IPS DF 4.7 (cell line): ENCODE measurements around the gene PLCH2.

ENCODE experiments used
- DNase-seq: peaks from one replicate; pipeline ENCODE4 v3.0.0-alpha.2; 2013; ENCODE audit warnings: low spot score; ENCODE audit errors: extremely low read depth

The PLCH2 gene

DNA sequence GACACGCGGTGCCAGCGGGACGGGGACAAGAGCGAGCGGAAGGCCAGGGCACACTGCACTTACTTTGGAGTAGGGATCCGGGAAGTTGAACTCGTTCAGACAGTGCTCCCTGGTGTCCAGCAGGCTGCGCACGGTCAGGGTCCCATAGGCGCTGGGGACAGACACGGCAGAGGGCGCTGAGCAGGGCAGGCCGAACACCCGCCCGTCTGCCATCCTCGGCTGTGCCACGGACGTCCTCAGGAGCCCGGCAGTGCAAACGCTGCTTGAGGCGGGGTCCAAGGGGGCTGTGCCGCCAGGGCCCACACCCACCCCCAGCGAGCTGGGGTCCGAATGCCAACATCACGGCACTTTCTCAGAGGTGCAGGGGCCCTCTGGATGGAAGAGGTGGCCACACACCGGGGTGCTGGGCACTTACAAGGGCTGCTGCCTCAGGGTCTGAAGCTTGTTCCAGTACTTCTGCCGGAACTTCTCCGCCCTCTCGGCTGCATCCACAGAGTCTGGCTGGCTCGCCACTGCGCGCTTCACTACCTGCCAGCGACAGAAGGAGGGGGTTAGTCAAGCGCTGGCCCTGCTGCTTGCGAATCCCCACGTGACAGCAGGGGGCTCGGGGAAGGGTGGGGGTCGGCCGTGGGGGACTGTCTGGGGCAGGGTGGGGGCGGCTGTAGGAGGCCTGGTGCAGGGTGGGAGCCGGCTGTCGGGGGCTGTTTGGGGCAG lies 38.0 kb downstream of the PLCH2 start:
- no peak for DNase-seq

DNA sequence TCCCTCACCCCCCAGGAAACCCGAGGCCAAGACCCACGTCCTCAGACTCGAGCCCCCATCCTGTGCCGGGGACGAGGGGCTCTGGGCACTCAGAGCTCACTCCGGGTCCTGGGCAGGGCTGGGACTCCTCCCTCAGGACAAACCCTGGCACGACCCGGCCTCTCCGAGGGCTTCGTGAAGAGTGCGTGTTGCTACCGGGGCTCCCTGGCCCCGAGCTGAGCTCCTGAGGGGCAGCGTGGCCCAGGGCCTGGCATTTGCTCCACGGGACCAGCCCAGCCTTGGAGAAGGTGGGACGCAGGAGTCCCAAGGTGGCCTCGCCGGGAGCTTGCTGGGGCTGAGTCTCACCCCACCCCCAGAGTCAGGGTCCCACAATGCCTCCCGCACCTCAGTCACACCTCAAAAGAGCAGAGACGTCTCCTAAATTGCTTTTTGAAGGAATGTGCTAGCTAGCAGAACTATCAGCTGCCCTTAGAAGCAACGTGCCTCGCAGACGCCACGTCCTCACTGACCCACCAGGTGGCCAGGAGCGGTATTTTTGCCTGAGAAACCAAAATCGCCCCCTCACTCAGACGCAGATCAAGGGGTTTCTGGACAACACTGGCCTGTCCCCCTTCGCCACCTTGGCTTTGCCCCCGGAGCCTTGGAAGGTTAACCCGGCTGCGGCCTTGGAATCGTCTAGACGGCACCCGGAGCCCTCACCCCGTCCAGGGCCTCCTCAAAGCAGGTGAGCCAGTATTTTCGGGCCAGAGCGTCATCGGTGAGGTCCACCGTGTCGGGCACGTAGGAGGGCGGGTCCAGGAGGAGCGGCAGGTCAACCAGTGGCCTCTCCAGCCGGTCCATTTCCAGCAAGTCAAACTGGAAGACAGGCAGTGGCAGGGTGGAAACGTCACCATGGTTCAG lies 39.0 kb downstream of the PLCH2 start:
- no peak for DNase-seq

DNA sequence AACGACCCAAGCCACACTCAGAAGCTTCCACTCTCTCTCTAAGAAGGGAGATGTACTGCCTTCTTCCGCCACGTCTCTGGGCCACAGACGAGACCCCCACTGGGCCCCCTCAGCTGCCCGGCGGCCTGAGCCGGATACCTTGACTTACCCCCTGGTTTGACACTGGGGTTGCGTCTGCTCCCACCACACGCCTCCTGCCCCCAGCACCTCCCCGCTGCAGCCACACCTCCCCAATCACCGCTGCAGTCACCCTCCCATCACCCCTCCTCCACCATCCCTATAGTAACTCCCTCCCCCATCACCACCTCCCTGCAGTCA lies 39.6 kb downstream of the PLCH2 start:
- no peak for DNase-seq

DNA sequence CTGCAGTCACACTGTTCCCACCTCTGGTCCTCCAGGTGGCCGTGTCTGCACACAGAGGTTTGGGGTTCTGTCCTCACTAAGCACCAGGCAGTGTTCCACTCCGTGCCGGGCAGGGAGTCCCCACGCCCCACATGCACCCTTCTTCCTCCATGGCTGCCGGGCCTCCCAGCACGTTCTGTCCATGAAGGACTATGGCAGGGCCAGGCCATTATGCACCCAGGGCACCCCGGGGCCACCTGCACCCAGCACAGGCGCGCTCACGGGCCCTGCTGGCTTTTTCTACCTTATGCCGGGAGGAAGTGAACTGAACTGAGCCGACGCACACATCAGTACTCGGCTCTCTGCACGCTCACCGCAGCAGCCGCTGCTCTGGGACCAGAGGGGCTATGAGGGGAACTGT lies 40.0 kb downstream of the PLCH2 start:
- no peak for DNase-seq

DNA sequence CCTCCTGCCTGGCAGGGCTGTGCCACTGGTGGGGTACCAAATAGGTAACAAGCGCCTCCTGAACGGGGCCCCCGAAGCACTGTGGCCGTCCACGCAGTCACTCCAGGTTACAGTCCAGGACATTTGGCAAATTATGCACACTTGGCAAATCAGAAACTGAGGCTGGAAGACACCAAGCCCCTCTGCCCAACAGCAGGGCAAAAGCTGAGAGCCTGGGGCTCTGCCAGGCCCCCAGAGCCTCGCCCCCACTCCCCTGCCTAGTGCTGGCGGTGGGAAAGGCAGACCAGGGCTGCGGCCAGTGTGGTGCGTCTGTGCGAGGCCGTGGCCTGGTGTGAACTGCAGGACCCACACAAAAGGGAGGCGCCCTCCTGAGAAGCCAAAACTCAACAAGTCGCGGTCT lies 40.9 kb downstream of the PLCH2 start:
- DNase-seq: no peak

DNA sequence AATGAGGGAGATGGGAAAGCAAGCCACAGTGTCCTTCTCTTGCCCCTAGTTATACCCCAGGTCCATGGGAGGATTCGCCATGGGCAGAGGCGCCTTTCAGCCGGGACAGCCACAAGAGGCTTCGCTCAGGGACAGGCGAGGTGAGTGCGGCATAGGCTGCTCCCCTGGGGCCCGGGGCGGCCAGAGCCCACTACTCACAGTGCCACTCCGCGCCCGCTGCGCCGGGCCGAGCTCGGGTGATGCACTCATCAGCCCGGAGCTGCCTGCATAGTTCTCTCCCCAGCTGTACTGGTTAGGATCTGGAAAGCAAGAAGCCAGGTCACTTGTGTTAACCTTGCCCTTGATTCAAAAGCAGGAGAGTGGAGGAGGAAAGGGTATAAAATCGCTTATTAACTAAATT lies 41.9 kb downstream of the PLCH2 start:
- DNase-seq: no peak

DNA sequence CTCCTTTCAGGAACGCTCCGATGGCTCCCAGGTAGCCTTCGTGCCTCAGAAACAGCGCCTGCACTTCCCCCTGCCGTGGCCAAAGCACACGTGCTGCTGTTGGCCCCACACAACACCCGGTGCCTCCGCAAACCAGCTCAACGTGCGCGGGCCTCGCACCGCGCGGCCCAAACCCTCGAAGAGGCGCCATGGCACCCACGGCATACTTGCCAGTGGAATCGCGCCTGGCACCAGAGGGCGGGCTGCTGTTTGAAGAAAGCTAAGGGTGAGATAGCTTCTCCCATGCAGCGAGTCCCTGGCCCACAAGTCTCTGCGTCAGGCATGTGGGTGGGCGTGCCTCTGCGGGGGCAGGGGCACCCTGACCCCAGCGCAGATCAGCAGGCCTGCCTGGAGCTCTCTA lies 42.4 kb downstream of the PLCH2 start:
- DNase-seq: no peak

DNA sequence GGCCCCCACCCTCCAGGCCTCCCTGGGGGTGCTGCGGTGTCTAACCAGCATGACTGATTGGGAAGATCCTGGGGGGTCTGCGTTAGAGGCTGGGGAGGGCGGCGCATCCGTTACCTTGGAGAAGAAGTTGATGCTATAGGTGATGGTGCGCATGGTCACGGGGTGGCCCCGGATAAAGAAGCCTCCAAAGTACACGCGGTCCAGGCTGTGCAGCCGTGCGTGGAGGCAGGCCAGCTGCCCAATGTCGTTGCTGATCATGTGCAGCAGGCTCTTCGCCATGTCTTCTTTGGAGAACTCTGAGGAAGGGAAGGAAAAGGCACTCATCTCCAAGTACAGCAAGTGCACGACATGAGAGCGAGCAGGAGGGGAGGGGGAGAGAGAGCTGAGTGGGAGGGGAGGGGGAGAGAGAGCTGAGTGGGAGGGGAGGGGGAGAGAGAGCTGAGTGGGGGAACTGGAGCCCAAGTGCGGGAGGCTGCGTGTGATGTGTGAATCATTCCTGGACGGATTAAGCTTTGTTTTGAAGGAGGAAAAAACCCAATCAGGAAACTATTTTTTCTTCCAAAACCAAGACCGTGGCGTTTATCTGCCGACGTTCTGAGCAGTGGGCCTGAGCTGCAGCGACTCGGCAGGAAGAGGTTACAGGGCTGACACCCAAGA lies 43.1 kb downstream of the PLCH2 start:
- no peak for DNase-seq

DNA sequence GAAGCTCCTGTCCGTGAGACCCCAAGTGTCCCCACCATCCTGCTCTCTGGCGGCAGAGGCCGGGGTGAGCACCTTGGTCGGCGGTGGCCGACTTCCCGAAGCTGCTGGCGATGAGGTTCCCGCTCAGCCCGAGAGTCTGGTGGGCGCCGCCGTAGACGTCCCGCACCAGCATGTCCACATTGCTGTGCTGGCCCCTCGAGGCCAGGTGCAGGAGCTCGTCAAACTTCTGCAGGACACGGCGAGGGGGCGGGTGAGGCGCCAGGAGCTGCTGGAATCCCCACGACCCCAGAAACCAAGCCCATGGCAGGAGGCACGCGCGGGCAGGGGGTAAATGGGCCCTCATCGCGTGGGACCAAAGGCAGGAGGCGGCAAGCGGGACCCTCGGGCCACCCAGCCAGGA lies 43.6 kb downstream of the PLCH2 start:
- DNase-seq: no peak

DNA sequence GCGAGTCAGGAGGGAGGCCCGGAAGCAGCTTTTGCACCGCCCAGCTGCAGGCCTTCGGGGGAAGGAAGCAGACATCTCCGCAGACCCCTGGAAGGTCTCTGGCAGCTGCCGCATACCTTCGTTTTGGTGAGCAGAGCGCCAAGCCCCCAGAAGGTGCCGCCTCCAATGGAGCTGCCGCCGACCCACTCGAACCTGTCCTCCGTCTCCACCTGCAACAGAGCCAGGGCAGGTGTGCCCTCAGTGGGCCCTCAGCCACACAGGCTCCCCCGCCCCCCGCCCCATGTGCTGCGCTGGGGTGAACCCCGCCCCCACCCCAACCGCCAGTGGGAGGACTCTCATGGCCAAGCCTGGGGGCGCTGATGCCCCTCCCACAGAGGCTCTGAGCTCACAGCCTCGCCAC lies 44.1 kb downstream of the PLCH2 start:
- no peak for DNase-seq

DNA sequence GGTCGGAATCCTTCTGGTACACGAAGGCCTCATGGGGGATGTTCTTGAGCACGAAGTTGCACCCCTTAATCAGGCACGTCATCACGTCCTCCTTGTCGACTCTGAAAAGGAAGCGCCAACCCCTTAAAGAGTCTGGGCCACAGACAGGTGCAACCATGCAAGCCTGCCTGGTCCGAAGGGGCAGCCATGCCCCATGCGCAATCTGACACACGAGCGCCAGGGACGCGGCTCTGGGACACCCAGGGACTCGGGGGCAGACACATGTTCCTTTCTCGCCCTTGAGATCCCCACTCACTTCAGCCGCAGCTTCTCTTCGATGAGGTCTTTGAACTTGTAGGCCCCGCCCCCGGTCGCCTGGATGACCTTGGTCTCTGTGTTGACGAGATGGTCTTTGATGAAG lies 44.7 kb downstream of the PLCH2 start:
- no peak for DNase-seq

DNA sequence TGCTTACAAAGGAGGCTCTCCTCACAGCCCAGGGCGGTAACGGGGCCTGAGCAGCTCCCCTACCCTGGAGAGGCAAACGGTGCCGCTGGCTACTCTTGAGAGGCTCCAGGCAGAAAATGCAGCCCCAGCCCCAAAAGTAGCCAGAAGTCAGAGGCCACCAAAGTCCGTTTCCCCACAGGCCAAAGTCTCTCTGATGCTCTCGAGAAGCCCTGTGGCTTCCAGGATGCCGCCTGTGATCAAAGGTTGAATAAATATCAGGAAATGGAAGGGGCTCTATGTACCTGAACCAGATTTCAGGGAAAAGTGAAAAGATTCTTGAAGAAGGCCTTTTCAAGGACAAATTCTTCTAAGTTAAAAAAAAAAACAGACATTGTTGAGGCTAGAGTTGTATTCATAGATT lies 46.1 kb downstream of the PLCH2 start:
- DNase-seq: no peak

DNA sequence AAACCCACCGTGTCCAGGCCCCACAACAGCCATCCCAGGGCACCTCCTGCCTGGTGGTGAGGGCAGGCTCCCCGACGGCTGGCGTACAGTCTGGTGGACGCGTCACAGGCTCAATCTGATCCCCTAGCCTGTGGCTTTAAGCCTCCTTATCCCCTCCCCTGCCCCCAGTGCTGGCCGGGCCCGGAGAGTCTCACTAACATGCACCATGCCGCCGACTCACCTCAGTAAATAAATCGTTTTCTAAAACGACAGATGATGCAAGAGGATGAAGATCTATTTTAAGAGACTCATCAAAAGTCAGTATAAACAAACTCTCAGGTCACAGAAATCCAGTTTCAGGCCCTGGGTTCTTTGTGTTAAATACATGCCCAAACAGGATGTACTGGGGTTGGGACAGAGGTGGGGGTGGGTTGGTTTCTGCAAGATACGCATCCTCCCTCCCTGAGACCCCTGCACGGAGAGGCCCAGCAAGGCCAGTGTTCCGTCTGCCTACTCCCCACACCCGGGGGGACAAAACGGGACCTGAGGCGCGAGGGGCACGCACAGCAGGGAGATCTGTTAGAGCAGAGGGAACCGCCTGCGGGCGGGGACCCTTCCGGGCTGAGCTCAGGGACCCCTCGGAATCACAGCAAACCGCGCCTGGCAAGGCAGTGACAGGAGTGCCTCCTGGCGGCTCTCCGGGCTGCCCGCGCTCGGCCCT lies 47.3 kb downstream of the PLCH2 start:
- no peak for DNase-seq

DNA sequence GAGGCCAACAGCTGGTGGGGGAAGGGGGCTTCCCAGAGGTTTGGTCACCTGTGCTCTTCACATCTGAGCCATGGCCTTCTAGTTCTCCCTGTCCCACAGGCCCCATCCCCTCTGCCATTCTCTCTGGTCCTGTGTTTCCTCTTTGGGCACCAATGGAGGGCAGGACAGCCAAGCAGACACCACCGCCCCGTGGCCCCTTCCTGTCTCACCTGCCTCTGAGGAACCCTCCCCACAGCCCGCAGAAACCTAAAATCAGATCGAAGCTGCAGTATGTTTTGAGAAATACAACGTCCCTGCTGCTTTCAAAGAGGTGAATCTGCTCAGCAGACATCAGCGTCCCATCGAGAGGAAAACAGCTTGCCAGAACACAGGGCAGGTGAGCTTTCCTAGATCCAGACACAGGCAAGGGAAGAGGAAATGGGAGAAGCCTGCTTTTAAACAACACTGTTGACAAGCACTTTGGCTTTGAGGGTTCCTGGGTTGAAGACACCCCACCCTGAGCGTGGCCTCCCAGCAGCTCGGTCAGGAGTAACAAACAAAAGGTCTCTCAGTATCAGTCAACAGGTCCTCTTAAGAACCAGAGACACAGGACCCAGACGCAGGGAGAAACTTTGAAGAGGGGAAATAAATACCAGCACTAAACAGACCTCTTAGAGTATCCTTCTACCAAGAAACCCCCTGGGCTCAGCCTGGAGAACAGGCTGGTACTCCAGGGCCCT lies 48.0 kb downstream of the PLCH2 start:
- no peak for DNase-seq

DNA sequence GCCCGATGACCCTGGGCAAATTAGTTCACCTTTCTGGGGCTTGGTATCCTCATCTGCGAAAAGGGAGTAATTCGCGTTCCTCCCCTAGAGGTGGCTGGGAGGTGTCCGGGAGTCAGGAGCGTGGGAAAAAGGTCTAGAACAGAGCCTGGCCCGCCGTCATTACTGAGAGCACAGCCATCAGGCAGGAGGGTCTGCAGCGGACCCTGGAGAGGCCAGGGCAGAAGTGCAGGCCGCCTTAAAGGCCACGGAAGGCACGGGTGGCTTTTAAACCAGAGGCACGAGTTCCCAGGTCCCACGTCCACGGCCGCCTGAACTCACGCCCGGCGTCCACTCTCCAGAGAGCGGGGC lies 49.5 kb downstream of the PLCH2 start:
- DNase-seq: no peak

DNA sequence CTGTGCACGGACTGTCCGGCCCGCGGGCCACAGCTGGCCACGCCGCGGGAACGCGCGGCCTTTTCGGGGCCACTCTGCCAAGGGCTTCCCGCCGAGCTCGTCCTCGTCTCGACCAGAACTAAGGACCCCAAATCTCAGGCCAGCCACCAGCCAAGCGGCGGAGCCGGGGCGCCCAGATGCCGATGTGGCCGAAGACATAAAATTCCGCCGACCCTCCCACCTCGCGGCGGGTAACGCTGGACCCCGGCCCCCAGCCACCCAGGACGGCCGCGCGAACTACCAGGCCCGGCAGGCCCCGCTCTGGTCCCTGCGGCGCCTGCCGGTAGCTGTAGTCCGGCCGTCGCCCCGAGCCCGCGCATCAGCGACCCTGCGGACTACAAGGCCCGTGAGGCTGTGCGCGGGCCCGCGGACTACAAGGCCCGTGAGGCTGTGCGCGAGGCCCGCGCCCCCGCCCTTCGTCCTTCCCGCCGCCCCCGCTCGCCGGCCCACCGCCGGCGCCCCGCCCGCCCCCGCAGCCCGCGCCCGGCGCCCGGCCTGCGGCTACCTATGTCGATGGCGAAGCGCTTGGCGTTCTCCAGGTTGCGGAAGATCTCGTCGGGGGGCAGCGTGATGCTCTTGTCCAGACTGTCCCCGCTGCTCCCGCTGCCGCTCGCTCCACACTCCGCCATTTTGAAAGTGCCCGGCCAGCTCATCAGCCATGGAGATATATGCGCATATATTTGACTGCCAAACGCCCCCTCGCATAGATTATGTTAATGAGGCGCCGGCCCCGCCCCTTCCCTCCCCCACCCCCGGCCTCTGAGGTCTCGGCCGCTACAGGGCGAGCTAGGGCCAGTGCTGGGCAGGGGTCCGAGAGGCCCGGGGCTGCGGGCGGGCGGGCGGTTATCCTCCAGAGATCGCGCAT lies 50.1 kb downstream of the PLCH2 start, which contains the start of gene PANK4:
TSS of gene PANK4 (minus strand) at position 677 of the 904 bp plus-strand sequence. CDS start at position 668, 9 bp downstream.
- DNase-seq: no peak

DNA sequence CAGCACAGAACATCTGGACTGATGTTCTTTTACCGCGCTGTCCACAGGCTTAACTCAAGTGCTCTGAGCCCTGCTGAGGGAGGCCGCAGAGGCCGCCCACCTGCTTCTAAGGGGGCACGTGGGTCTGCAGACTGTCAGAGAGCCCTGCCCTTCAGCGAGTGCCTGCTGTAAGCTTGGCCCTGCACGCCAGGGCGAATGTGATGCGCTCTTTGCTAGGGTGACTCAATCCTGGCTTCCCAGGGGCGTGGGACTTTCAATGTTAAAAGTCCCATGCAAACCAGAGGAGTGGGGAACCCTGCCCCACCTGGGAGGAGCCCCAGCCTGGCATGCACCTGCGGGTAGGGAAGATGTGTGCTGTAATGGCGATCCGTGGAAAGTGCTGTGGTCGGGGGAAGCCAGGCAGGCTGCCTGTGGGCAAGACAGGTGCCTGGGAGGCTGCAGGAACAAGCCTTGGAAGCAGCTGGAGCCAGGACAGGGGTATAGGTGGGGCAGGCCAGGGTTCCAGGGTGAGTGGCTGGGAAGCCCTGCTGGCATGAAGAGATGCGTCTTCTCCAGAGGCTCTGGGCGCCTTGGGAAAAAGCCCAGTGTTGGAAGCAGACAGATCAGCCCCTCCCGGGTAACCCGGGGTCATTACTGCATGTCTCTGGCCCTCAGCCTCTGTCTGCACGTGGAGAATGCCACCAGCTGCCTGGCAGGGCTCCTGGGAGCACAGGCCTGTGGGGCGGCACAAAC lies 50.9 kb downstream of the PLCH2 start:
- no peak for DNase-seq

DNA sequence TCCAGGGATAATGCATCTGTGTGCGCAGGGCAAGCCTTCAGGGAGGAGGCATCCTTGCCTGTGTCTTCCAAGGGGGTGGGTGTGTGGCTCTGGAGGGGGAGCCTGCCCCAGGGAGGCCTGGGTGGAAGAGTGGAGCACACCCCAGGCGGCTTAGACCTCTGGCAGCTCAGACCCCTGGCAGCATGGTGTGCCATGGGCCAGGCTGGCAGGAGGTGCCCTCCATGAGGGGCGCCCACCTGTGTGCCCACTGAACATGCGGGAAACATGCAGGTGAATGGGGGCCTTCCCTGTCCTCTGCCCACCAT lies 51.4 kb downstream of the PLCH2 start:
- no peak for DNase-seq

DNA sequence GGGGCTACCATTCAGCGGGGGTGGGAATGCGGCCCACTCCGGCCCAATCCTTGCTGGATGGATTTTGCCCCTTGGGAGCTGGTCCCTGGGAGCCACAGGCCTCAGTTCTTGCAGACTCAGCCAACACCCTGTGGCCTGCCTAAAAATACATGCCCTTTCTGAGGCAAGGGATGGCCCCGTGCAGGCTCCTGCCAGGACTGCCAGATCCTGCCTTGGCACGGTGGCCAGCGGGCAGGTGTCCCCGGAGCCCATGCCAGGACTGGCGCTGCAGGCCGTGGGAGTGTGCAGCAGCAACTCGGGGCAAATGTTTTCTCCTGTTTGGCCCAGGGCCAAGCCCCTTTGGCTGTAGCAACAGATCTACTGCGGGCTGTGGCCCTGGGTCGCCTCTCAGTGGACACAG lies 51.9 kb downstream of the PLCH2 start:
- no peak for DNase-seq

DNA sequence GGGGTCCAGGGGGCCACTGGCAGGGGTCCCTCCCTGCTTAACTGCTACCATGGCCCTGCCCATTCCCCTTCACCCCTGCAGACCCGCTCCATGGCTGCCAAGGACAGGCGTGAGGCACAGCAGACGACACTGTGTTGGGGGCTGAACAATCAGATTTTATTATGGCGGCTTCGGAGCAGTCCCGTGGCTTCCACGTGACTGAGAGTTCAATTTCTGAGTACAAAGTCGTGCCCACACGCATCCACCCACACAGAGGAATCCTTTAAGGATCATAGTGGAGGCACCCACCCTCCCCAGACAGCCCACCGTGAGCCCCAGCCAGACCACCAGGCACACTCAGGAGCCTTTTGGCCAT lies 52.5 kb downstream of the PLCH2 start:
- DNase-seq: no peak
